ENCODE data around the gene WNT5A.

WNT5A gene

DNA sequence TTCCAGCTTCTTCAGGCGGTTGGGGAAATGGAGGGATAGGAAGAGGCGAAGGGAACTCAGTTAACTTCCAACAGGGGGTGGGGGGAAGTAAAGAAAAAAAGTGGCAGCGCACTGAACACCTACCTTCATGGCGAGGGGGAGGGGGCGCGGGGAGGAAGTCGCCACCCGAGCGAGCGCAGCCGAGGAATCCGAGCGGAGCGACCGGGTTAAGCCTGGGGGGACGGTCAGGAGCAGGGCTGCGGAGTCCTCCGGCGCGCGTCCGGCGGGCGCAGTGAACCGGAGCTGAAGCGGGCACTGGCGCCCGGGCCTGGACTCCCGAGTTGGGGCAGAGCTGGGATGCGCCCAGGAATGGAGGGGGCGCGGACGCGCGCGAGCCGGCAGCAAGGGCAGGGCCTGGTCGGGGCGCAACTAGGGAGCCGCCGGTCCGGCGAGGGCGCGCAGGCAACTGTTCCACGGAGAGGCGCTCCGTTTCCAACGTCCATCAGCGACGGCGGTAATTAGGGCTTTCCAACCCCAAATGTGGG lies at the start of gene WNT5A:
TSS of gene WNT5A (minus strand) at position 450 of the 524 bp plus-strand sequence. CDS start at position 129, 321 bp downstream.
- no peak within 1 kb of the TSS for H3K27ac Mint-ChIP-seq
- no peaks in the 10 kb centered on the region for H3K36me3 Mint-ChIP-seq (ENCODE audit: low read depth)
- H3K4me1 Mint-ChIP-seq (ENCODE audit: low read depth) = peaks cover 13% of the 10 kb centered on the region
- no peaks in the 10 kb centered on the region for H3K9me3 Mint-ChIP-seq
- H3K4me3 Mint-ChIP-seq = peak within 1 kb of the TSS; percentile 72
- H3K27me3 Mint-ChIP-seq = peaks cover 75% of the 10 kb centered on the region

DNA sequence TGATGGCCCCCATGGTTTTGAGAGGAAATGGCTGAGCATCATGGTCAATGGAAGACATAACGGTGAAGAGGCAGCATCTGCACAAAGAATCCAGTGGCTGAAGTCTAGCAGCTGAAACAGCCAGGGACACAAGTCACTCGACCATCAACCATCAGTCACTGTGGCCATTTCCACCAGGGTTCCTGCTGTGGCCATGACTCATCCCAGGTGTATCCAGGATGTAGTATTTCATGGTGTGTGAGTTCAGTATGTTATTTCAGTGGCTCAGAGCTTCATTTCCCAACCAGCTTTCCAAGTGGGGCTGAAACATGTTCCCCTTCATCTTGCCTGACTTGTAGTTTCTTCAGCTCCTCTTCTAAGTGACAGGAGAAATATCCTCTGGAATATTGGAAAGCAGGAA lies 47.8 kb upstream of the WNT5A start:
- Mint-ChIP-seq H3K9me3 (no peaks in the 10 kb centered on the region), H3K27ac (no peak overlapping the region), H3K4me1 (ENCODE audit: low read depth) (no peaks in the 10 kb centered on the region), H3K4me3 (no peak overlapping the region), H3K27me3 (no peaks in the 10 kb centered on the region), H3K36me3 (ENCODE audit: low read depth) (no peaks in the 10 kb centered on the region)

DNA sequence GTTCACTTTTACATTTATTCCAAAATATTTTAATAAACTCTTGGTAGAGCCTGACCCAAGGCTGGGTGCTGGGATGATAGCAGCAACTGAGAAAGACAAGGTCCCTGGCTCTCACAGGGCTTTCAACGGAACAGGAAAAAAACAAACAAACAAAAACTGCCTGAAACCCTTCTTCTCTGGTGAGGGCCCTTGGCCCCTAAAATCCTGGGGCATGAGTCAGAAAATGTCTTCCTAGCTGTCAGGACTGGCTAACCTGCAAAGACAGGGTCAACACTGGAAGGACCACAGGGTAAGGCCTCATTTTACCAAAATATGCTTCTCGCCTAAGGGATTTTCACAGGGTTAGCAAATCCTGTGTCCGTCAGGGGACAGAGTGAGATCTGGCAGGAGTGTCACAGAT lies 45.7 kb upstream of the WNT5A start:
- Mint-ChIP-seq H3K36me3 (ENCODE audit: low read depth) (no peaks in the 10 kb centered on the region), H3K27ac (no peak overlapping the region), H3K4me1 (ENCODE audit: low read depth) (no peaks in the 10 kb centered on the region), H3K4me3 (no peak overlapping the region), H3K27me3 (no peaks in the 10 kb centered on the region), H3K9me3 (no peaks in the 10 kb centered on the region)

DNA sequence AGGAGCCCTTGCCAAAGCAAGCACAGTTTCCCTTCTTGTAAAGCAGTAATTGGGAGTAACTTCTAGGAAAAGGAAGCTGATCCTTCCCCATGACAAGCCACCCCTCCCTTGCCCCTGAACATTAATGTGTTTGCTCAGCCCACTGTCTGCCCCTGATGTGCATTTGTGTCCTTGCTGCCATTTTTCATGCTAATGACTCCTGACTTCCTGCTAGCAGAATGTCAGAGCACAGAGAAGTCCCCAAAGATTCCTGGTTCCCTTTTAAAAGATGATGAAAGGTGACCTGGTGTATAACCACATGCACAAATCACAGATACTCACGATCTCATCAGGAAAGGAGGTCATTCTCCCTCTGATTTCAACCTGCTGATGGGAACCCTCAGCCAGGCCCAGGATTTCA lies 44.2 kb upstream of the WNT5A start:
- no peak overlapping the region for H3K27ac Mint-ChIP-seq
- H3K36me3 Mint-ChIP-seq (ENCODE audit: low read depth) = no peaks in the 10 kb centered on the region
- no peaks in the 10 kb centered on the region for H3K27me3 Mint-ChIP-seq
- no peaks in the 10 kb centered on the region for H3K4me1 Mint-ChIP-seq (ENCODE audit: low read depth)
- H3K9me3 Mint-ChIP-seq = no peaks in the 10 kb centered on the region
- no peak overlapping the region for H3K4me3 Mint-ChIP-seq

DNA sequence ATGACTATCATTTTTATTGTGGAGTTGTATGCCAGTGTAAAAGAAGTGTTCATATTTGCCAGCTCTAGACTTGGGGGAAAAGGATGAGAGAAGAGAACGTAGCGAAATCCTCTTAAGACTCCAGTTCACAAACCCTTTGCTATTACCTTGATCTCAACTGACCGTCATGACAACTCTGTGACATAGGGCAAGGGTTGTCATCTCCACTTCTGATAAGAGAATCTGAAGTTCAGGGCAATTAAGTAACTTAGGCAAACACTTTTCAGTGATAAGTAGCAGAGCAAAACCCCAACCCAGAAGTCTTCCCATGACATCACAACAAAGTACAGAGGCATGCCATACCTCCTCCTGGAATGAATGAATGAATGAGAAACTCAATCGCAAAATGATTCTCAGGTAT lies 40.3 kb upstream of the WNT5A start:
- Mint-ChIP-seq H3K9me3 (no peaks in the 10 kb centered on the region), H3K27me3 (no peaks in the 10 kb centered on the region), H3K4me1 (ENCODE audit: low read depth) (no peaks in the 10 kb centered on the region), H3K27ac (no peak overlapping the region), H3K4me3 (no peak overlapping the region), H3K36me3 (ENCODE audit: low read depth) (no peaks in the 10 kb centered on the region)

DNA sequence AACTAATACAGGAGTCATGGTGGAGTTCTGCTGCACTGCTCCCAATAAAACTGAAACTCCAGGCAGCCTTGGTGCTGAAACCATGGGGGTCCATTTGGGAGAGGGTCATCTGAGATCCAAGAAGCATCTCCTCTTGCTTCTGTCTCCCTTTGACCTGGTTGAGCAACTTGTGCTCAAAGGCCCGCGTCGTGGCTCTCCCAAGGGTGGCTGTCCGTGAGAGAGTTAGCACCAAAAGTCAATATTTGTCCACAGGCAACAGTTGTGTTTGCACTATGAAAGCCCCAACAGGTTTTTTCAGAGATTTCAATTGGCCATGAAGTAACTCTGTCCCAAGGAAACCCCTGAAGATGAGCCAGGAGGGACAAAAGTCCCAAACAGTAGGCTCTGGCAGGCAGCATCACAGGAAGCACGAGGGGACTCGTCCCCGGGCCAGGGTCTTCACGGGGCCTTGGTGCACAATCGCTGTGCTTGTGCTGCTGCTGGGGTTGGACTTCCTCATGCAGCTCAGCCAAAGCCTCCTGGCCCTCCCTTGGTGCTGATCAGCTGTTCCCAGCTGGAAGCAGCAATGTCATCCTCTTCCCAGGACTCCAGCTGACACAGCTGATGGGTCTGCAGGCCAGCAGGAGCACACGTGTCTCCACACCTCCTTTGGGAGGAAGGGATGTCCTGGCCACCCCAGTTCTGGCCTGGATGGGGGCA lies 39.4 kb upstream of the WNT5A start:
- H3K36me3 Mint-ChIP-seq (ENCODE audit: low read depth) = no peaks in the 10 kb centered on the region
- H3K4me3 Mint-ChIP-seq = no peak overlapping the region
- no peaks in the 10 kb centered on the region for H3K9me3 Mint-ChIP-seq
- H3K4me1 Mint-ChIP-seq (ENCODE audit: low read depth) = no peaks in the 10 kb centered on the region
- H3K27ac Mint-ChIP-seq = no peak overlapping the region
- H3K27me3 Mint-ChIP-seq = no peaks in the 10 kb centered on the region

DNA sequence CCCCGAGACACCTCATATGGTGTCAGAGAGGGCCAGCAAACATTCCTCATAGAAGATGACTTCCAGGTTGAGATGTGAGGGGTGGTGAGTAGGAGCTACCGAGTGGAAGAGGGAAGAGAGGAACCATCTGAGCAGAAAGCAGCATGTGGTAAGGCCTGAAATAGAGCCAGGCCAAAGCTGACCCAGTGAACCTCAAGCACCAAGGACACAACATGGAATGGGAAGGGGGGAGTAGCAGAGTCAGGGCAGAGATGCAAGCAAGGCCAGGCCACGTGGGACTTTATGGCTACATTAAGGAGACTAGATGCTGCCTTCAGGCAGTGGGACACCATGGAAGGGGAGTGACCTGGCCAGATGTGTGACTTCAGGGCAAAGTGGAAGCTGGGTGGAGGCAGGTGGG lies 38.3 kb upstream of the WNT5A start:
- Mint-ChIP-seq H3K9me3 (no peaks in the 10 kb centered on the region), H3K27ac (no peak overlapping the region)

DNA sequence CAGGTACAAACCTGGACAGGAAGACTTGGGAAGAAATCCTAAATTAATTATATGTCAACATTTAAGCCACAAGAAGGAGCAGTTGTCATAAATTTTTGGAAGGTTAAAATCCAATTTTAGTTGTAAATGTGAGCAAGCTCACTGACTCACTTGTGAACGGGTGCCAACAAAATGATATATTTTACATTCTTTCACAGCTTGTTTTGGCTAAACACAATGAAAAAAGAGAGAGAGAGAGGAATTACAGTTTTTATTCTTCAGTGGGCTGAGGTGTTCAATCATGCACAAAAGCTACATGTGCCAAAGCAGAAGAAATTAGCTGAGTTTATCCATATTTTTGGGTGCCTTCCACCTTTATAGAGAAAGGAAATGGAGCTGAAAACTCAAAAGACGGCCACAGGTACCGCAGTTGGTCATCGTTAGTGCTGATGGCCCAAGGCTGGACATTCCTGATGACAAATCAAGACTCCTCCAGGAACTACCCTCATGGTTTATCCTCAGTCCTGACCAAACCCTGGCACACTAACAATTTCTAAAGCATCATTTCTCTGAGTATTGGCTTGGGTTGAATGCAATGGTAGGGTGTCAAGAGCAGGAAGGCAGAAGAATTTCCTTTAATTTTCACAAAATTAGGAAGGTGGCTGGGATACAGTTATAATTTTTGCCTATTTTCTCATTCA lies 37.6 kb upstream of the WNT5A start:
- H3K27ac Mint-ChIP-seq = no peak overlapping the region
- no peaks in the 10 kb centered on the region for H3K9me3 Mint-ChIP-seq
- H3K4me1 Mint-ChIP-seq (ENCODE audit: low read depth) = no peaks in the 10 kb centered on the region
- no peaks in the 10 kb centered on the region for H3K36me3 Mint-ChIP-seq (ENCODE audit: low read depth)
- no peaks in the 10 kb centered on the region for H3K27me3 Mint-ChIP-seq
- H3K4me3 Mint-ChIP-seq = no peak overlapping the region

More for the DNA sequence above, 38.3 kb upstream of the WNT5A start:
- no peaks in the 10 kb centered on the region for H3K4me1 Mint-ChIP-seq (ENCODE audit: low read depth)
- H3K36me3 Mint-ChIP-seq (ENCODE audit: low read depth) = no peaks in the 10 kb centered on the region
- H3K27me3 Mint-ChIP-seq = no peaks in the 10 kb centered on the region
- no peak overlapping the region for H3K4me3 Mint-ChIP-seq

DNA sequence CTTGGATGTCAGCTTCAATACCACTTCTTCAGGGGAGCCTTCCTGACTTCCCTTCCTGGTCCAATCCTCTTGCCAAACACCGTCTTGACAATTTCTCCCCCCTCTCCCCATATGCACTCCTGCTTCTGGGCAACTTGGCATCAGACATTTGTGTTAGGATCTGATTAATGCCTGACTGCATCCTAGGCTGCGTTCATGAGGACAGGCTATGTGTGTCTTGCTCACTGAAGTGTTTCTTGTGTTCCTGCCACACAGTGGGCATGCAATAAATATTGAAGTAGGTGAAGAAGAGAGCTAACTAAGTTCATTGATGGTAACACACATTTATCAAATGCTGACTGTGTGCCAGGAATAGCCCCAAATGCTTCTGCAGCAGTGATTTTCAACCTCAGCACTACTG lies 36.4 kb upstream of the WNT5A start:
- no peak overlapping the region for H3K4me3 Mint-ChIP-seq
- no peak overlapping the region for H3K27ac Mint-ChIP-seq
- H3K27me3 Mint-ChIP-seq = no peaks in the 10 kb centered on the region
- no peaks in the 10 kb centered on the region for H3K36me3 Mint-ChIP-seq (ENCODE audit: low read depth)
- no peaks in the 10 kb centered on the region for H3K9me3 Mint-ChIP-seq
- no peaks in the 10 kb centered on the region for H3K4me1 Mint-ChIP-seq (ENCODE audit: low read depth)

DNA sequence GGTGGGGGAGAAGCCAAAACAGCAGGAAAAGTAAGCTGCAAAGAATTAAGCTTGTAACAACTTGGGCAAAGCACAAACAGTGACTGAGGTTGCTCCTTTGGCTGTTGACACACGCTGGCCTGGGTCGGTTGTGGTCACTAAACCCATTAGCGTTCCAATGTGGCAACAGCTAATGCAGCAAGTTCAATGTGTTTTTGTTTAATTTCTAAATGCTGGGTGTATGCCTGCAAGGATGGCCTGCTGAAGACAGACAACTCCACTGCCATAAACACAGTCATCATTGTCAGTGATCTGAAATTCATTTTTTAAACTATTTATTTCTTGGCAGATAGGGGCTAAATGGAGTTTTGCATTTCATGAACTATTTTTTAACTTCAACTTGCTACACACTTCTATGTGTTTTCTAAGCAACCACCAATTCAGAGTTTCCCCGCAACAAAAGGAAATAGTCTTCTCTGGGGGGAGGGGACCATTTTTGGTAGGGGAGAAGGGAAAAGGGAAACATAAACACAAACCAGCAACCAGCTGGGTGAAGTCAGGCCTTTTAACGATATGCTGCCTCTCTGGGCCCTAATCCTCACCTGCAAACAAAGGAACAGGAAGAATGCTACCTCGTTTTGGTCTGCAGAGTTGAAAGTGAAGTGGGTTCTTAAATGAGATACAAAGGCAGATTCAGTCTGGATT lies 34.8 kb upstream of the WNT5A start:
- Mint-ChIP-seq H3K9me3 (no peaks in the 10 kb centered on the region), H3K4me3 (no peak overlapping the region), H3K27ac (no peak overlapping the region), H3K4me1 (ENCODE audit: low read depth) (no peaks in the 10 kb centered on the region), H3K27me3 (no peaks in the 10 kb centered on the region), H3K36me3 (ENCODE audit: low read depth) (no peaks in the 10 kb centered on the region)

DNA sequence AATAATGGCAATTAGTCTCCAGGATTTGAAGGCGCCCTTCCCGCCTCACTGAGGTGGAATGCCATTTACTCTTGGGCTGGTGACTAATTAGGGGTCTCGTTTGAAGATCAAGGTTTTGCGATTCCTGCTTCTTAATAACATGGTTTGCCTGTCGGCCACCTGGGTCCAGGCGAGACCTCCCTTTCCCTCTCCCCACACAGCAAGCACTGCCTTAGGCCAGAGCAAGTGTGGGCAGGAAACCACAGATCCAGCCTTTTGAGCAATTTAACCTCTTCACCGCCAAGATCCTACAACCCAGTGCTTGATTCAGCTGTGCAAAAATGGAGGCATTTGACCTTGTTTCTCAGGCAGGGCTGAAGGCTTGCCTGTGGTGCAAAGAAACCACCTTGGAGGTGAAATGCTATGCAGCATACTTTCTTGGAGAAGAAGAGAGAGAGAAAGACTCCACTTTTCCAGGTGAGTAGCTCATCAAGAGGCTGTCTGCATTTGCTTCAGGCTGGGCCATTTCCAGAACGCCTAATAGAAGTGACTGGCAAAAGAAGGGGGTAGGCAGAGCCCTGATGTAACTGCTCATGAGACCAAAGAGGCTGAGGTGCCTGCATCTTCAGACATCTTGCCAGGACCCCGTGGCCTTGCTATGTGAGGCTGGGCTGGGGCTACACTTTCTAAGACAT lies 34.1 kb upstream of the WNT5A start:
- Mint-ChIP-seq H3K36me3 (ENCODE audit: low read depth) (no peaks in the 10 kb centered on the region), H3K9me3 (no peaks in the 10 kb centered on the region), H3K4me3 (no peak overlapping the region), H3K27ac (no peak overlapping the region), H3K27me3 (no peaks in the 10 kb centered on the region), H3K4me1 (ENCODE audit: low read depth) (no peaks in the 10 kb centered on the region)

DNA sequence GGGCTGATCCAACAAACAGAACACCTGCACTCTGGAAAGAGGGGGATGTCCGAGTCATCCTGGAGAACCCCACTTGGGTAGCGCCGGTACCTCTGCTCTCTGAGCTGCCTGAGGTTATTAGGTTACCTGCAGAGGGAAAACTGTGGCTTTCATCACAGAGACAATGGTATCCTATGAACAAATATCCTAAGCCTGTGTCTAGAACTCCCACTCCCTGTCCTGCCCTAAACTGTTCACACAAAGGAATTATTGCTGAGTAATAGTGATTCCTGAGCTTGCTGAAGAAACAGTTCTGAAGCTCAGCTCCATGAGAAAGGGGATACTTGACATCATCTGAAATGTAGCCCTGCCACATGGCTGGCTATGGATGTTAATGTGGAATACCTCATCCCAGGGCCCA lies 31.9 kb upstream of the WNT5A start:
- no peaks in the 10 kb centered on the region for H3K27me3 Mint-ChIP-seq

DNA sequence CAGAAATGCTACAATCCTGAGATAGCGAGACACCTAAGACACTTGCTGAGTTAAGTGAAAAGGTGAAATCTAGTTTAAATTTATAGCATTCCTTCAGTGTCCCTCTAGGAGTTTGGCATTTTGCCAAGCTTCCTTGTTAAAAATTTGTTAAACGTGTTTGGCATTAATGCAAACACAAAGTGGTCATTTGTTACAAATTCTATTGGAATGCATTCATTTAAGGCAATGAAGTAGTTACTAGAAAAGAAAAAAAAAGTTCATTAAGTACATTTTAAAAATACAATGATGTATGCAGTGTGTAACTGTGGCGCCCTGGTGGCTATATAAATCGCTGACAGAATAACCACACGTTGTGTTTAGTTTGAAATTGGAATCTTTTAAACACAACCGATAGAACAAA lies 31.3 kb upstream of the WNT5A start:
- H3K4me1 Mint-ChIP-seq (ENCODE audit: low read depth) = no peaks in the 10 kb centered on the region
- H3K4me3 Mint-ChIP-seq = no peak overlapping the region
- no peaks in the 10 kb centered on the region for H3K27me3 Mint-ChIP-seq
- no peaks in the 10 kb centered on the region for H3K36me3 Mint-ChIP-seq (ENCODE audit: low read depth)
- H3K27ac Mint-ChIP-seq = no peak overlapping the region
- H3K9me3 Mint-ChIP-seq = no peaks in the 10 kb centered on the region

More for the DNA sequence above, 31.9 kb upstream of the WNT5A start:
- Mint-ChIP-seq H3K36me3 (ENCODE audit: low read depth) (no peaks in the 10 kb centered on the region), H3K27ac (no peak overlapping the region), H3K9me3 (no peaks in the 10 kb centered on the region), H3K4me3 (no peak overlapping the region), H3K4me1 (ENCODE audit: low read depth) (no peaks in the 10 kb centered on the region)

DNA sequence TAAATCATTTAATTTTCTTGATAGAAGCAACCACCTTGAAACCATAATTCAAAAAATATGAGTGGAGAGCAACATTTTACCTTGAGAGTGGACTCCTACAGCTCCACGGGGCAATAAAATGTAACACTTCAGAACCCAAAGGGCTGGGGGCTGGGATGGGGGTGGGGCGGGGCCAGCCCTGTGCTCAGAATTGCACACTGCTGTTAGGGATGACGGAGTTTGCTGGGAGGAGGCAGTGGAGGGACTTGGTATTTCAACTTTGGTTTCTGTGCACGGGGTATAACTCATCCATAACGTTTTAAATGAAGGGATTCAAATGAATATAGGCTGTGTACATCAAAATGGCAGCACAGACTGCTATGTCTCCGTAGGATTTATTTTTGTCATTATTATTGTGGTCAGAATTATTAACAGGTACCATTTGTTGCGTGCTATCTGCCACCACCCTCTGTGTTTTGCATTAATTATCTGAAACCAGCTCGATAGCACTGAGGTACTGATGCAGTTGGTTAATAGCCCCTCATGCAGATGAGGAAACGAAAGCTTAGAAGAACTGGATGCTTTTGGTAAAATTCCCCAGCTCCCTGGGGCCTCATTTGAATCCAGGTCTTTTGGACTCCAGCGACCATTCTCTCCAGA lies 29.4 kb upstream of the WNT5A start:
- no peak overlapping the region for H3K27ac Mint-ChIP-seq
- H3K36me3 Mint-ChIP-seq (ENCODE audit: low read depth) = no peaks in the 10 kb centered on the region
- no peaks in the 10 kb centered on the region for H3K9me3 Mint-ChIP-seq
- no peaks in the 10 kb centered on the region for H3K27me3 Mint-ChIP-seq
- H3K4me1 Mint-ChIP-seq (ENCODE audit: low read depth) = no peaks in the 10 kb centered on the region
- H3K4me3 Mint-ChIP-seq = no peak overlapping the region
